Astrocyte of the cerebellum (primary cell): ENCODE results near the gene TUBAL3.

Source experiments
- DNase-seq: peaks from one replicate; pipeline ENCODE4 v3.0.0-alpha.2; 2011; ENCODE audit warnings: low read depth
- H3K4me3 ChIP-seq: 2 replicates; pipeline ENCODE4 v1.5.1; 2011; ENCODE audit warnings: mild to moderate bottlenecking, low read depth, low read length, moderate library complexity
- CTCF ChIP-seq: IDR thresholded peaks from 2 replicates; pipeline ENCODE4 v1.5.1; 2012; ENCODE audit warnings: low read length, low read depth, moderate library complexity, mild to moderate bottlenecking; ENCODE audit errors: missing control alignments
- in situ Hi-C: cut with HindIII; loops from 2 replicates; pipeline ENCODE4 v1.10.0; 2017; ENCODE audit warnings: low sequenced_read_pairs

TUBAL3 gene

GRCh38 chr10:5448333-5449001, 43.8 kb upstream of the TUBAL3 start:
- in situ Hi-C loops, result loop anchor here (5.0 kb wide), 1 partner anchor 169 kb away; no protein-coding TSS in a partner anchor
- no peak for DNase-seq
- peak overlapping the region; percentile 59 for H3K4me3 ChIP-seq
- no peak for TF ChIP-seq CTCF

- no peak for TF ChIP-seq CTCF
- no peak for DNase-seq
- in situ Hi-C loops, result loop anchor here (5.0 kb wide), 1 partner anchor 170 kb away; no protein-coding TSS in a partner anchor
- H3K4me3 ChIP-seq, result peak overlapping the region; percentile 59
These were observed 43.0 kb upstream of the TUBAL3 start for GRCh38 chr10:5447611-5448071.

- no peak for DNase-seq
- no peak for TF ChIP-seq CTCF
- in situ Hi-C loops, result loop anchor here (5.0 kb wide), 1 partner anchor 170 kb away; no protein-coding TSS in a partner anchor
- peak overlapping the region; percentile 59 for H3K4me3 ChIP-seq
These were observed 42.4 kb upstream of the TUBAL3 start for GRCh38 chr10:5447056-5447455.

GRCh38 chr10:5446390-5446926, 41.8 kb upstream of the TUBAL3 start:
- in situ Hi-C loops, result loop anchor here (5.0 kb wide), 1 partner anchor 171 kb away; no protein-coding TSS in a partner anchor
- DNase-seq, result peak; percentile 32
- TF ChIP-seq CTCF, result no peak
- peak overlapping the region; percentile 59 for H3K4me3 ChIP-seq

- no peak for TF ChIP-seq CTCF
- in situ Hi-C loops, result loop anchor here (5.0 kb wide), 1 partner anchor 172 kb away; no protein-coding TSS in a partner anchor
- H3K4me3 ChIP-seq, result no peak overlapping the region
- DNase-seq, result no peak
These were observed 40.4 kb upstream of the TUBAL3 start for GRCh38 chr10:5445006-5445405.

GRCh38 chr10:5443429-5443828, 38.8 kb upstream of the TUBAL3 start:
- no peak for DNase-seq
- in situ Hi-C loops, result no loop called here
- TF ChIP-seq CTCF, result no peak
- H3K4me3 ChIP-seq, result no peak overlapping the region
